Measurements from ENCODE around the gene PIAS1. TPM values are rescaled to one million over a fixed set of nuclear protein-coding genes. Genes with fewer than 3 reads are reported as not detected.

PIAS1 gene
- total RNA-seq, 1 donor from 2014 or later = 17.1 TPM

DNA sequence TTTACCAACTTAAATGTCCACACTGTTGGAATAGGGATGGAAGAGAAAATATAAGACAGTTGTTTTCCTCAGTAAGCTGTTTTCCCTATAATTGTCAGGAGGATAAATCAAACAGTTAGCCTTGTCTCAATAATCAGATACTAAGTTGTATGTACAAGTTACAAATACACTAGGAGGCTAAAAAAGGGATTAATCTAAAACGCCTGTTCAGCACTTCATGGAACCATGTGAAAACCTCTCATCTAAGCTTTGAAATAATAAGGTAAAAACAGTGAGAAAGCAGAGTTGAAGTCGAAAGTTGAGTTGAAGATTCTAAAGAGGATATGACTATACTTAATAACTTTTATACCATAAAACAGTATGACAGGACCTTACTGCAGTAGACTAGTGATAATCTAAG is 89.0 kb downstream of the PIAS1 start:
- no peak overlapping the region for H3K4me3 ChIP-seq
- no peaks in the 10 kb centered on the region for H3K9me3 ChIP-seq
- H3K36me3 ChIP-seq = peaks cover 11% of the 10 kb centered on the region in 2 donors
- intact Hi-C loops (cut with DNase I) = no loop called here
- no peak for TF ChIP-seq CTCF (IDR thresholded peaks at IDR 0.05)
- no peak for DNase-seq (ENCODE audit: low spot score in 2 of 2)
- H3K27ac ChIP-seq = no peak overlapping the region
- H3K4me1 ChIP-seq = no peaks in the 10 kb centered on the region
- no peaks in the 10 kb centered on the region for H3K27me3 ChIP-seq

- no peak overlapping the region for H3K27ac ChIP-seq
- H3K4me1 ChIP-seq = no peaks in the 10 kb centered on the region
- no peaks in the 10 kb centered on the region for H3K27me3 ChIP-seq
- no peak for DNase-seq (ENCODE audit: low spot score in 2 of 2)
- intact Hi-C loops (cut with DNase I) = no loop called here
- no peak for TF ChIP-seq CTCF (IDR thresholded peaks at IDR 0.05)
- H3K4me3 ChIP-seq = no peak overlapping the region
- H3K36me3 ChIP-seq = peaks cover 11 to 12% of the 10 kb centered on the region in 2 donors
- no peaks in the 10 kb centered on the region for H3K9me3 ChIP-seq
Measured at GRCh38 chr15:68143785-68144184, 89.7 kb downstream of the PIAS1 start.

DNA sequence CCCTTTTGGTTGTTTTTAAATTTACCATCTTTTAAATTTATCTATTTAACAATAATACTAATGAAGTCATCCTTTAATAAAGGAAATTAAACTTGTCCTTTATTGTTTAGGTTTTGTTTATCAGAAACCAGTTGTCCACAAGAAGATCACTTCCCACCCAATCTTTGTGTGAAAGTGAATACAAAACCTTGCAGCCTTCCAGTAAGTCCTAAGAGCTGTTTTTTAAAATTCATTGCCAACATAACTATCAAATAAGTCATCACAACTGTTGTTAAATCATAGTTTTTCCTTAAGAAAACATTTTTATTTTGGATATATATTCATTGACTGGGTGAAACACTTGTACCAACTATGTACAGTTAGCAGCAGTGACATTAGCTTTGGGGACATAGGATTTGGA is 91.6 kb downstream of the PIAS1 start:
- TF ChIP-seq CTCF (IDR thresholded peaks at IDR 0.05) = no peak
- Histone ChIP-seq H3K4me3 (no peak overlapping the region), H3K36me3 (peaks cover 11 to 12% of the 10 kb centered on the region in 2 donors), H3K27ac (no peak overlapping the region), H3K4me1 (no peaks in the 10 kb centered on the region), H3K9me3 (no peaks in the 10 kb centered on the region), H3K27me3 (no peaks in the 10 kb centered on the region)
- intact Hi-C loops (cut with DNase I) = no loop called here
- no peak for DNase-seq (ENCODE audit: low spot score in 2 of 2)

DNA sequence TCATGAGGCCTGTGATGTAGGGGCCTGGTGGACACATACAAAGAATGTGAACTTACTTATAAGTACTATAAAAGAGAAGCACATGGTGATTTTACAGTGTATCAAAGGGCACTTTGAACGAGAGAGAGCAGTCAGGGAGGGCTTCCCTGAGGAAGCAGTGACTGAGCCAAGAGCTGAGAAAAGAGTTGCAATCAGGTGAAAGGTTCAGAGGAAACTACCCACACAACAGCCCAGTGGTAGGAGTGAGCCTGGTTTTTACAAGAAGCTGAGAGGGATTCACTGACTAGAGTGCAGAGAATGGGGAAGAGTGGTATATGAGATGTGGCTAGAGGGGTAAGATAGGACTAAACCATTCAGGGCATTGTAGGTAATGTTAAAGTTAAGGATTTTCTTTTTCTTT is 93.9 kb downstream of the PIAS1 start:
- no peak overlapping the region for H3K4me3 ChIP-seq
- intact Hi-C loops (cut with DNase I) = no loop called here
- TF ChIP-seq CTCF (IDR thresholded peaks at IDR 0.05) = no peak

DNA sequence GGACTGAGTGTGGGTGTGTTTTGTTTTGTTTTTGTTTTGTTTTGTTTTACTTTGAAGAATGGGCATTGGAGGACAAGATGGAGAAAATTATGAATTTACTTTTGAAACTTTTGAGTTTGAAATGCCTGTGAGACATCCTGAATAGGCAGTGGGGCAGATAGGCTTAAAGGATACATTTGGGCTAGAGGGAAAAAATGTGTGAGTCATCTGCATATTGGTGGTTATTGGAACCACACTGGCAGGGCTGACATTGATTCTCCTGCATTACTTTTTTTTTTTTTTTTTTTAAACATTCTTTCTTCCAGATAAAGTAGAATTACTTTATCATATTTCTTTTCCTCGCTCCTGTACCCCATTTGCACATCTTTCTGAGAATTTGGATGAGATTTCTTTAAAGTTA is 94.9 kb downstream of the PIAS1 start:
- no peak for TF ChIP-seq CTCF (IDR thresholded peaks at IDR 0.05)
- Histone ChIP-seq H3K36me3 (peaks cover 9 to 15% of the 10 kb centered on the region in 2 donors), H3K27me3 (no peaks in the 10 kb centered on the region), H3K9me3 (no peaks in the 10 kb centered on the region), H3K4me1 (no peaks in the 10 kb centered on the region), H3K27ac (no peak overlapping the region), H3K4me3 (no peak overlapping the region)
- intact Hi-C loops (cut with DNase I) = no loop called here
- no peak for DNase-seq (ENCODE audit: low spot score in 2 of 2)

More for the DNA sequence above, 93.9 kb downstream of the PIAS1 start:
- no peaks in the 10 kb centered on the region for H3K4me1 ChIP-seq
- no peak overlapping the region for H3K27ac ChIP-seq
- H3K27me3 ChIP-seq = no peaks in the 10 kb centered on the region
- no peaks in the 10 kb centered on the region for H3K9me3 ChIP-seq
- DNase-seq (ENCODE audit: low spot score in 2 of 2) = no peak
- peaks cover 10 to 12% of the 10 kb centered on the region in 2 donors for H3K36me3 ChIP-seq

GRCh38 chr15:68150187-68150586 is 96.1 kb downstream of the PIAS1 start:
- TF ChIP-seq CTCF (IDR thresholded peaks at IDR 0.05) = no peak
- no peak for DNase-seq (ENCODE audit: low spot score in 2 of 2)
- intact Hi-C loops (cut with DNase I) = no loop called here

More at GRCh38 chr15:68150187-68150586, 96.1 kb downstream of the PIAS1 start:
- Histone ChIP-seq H3K4me3 (no peak overlapping the region), H3K27me3 (no peaks in the 10 kb centered on the region), H3K36me3 (peaks cover 9 to 15% of the 10 kb centered on the region in 2 donors), H3K27ac (no peak overlapping the region), H3K9me3 (no peaks in the 10 kb centered on the region), H3K4me1 (peaks cover 0 to 3% of the 10 kb centered on the region in 2 donors)
